ENCODE results near the gene SIKE1. TPM values are rescaled to one million over a fixed set of nuclear protein-coding genes. Genes with fewer than 3 reads are reported as not detected.
A peak's percentile ranks its signal among the peaks of the same experiment; 100 is the strongest.
"Not testable (repeated sequence)": the region's sequence is repeated elsewhere in the genome, so short reads cannot be mapped to it uniquely, and the experiment has no call there.

Gene SIKE1
- total RNA-seq = 44.9 and 63.4 TPM in 2 replicates

GRCh38 chr1:114780344-114781226 is at the start of gene SIKE1:
Gene SIKE1 (minus strand): TSS chr1:114780685. CDS start chr1:114780607, 78 bp downstream.
- peak; percentile 93 for DNase-seq

- not testable (repeated sequence) for DNase-seq
Observed at GRCh38 chr1:114830075-114830474, 49.6 kb upstream of the SIKE1 start.

- no peak for DNase-seq
Observed at GRCh38 chr1:114828251-114828650, 47.8 kb upstream of the SIKE1 start.

- DNase-seq = no peak
Observed at GRCh38 chr1:114821978-114822377, 41.5 kb upstream of the SIKE1 start.

- no peak for DNase-seq
Observed at GRCh38 chr1:114820392-114820791, 39.9 kb upstream of the SIKE1 start.

GRCh38 chr1:114819869-114820268 is 39.4 kb upstream of the SIKE1 start:
- DNase-seq = no peak

GRCh38 chr1:114804449-114804848 is 24.0 kb upstream of the SIKE1 start:
- not testable (repeated sequence) for DNase-seq

- no peak for DNase-seq
Observed at GRCh38 chr1:114803001-114803400, 22.5 kb upstream of the SIKE1 start.

- DNase-seq = no peak
Observed at GRCh38 chr1:114794038-114794437, 13.6 kb upstream of the SIKE1 start.

GRCh38 chr1:114790581-114790980 is 10.1 kb upstream of the SIKE1 start:
- not testable (repeated sequence) for DNase-seq

GRCh38 chr1:114786440-114786839 is 6.0 kb upstream of the SIKE1 start:
- DNase-seq = not testable (repeated sequence)

- DNase-seq = no peak
Observed at GRCh38 chr1:114782476-114782875, 2.0 kb upstream of the SIKE1 start.

GRCh38 chr1:114779722-114780121 is 763 bp downstream of the SIKE1 start:
- no peak for DNase-seq

- not testable (repeated sequence) for DNase-seq
Observed at GRCh38 chr1:114776726-114777125, 3.8 kb downstream of the SIKE1 start.

- DNase-seq = no peak
Observed at GRCh38 chr1:114771992-114772391, 8.5 kb downstream of the SIKE1 start.

- DNase-seq = no peak
Observed at GRCh38 chr1:114770989-114771388, 9.5 kb downstream of the SIKE1 start.

GRCh38 chr1:114764689-114765088 is 15.8 kb downstream of the SIKE1 start:
- no peak for DNase-seq

- DNase-seq = peak; percentile 61
Observed at GRCh38 chr1:114758256-114758832, 22.1 kb downstream of the SIKE1 start.

- peak; percentile 99 for DNase-seq
Observed at GRCh38 chr1:114757455-114758255, 22.8 kb downstream of the SIKE1 start, which contains the start of gene CSDE1. Gene CSDE1 (minus strand): TSS chr1:114757984. CDS start chr1:114739890, 18,094 bp downstream.

GRCh38 chr1:114756949-114757454 is 23.5 kb downstream of the SIKE1 start:
- peak; percentile 40 for DNase-seq

GRCh38 chr1:114756009-114756892 is 24.2 kb downstream of the SIKE1 start:
- DNase-seq = no peak
